H1 (cell line): ENCODE data around the gene IDE. TPM values are rescaled to one million over a fixed set of nuclear protein-coding genes. Genes with fewer than 3 reads are reported as not detected.
A peak's percentile ranks its signal among the peaks of the same experiment; 100 is the strongest.

ENCODE experiments used
- CTCF ChIP-seq, 3 experiments: IDR thresholded peaks; 1 replicate in 2 of 3; 2 replicates in 1 of 3; pipeline versions ENCODE4 v1.5.1 to v1.6.1; 2011; ENCODE audit warnings: low read length in 3 of 3, mild to moderate bottlenecking in 3 of 3, inconsistent platforms in 2 of 3, low read depth in 1 of 3, moderate library complexity in 1 of 3; ENCODE audit not compliant: insufficient read depth in 1 of 3; ENCODE audit errors: control extremely low read depth in 1 of 3
- RXRA ChIP-seq: IDR thresholded peaks from 2 replicates; pipeline ENCODE4 v1.6.1; 2011; ENCODE audit warnings: low read depth, mild to moderate bottlenecking, low read length, moderate library complexity; ENCODE audit not compliant: insufficient read depth
- SIN3A ChIP-seq, 2 experiments: IDR thresholded peaks in 1 of 2; conservative IDR thresholded peaks in 1 of 2; 2 replicates each; pipeline ENCODE4 v1.6.1; 2011 to 2012; ENCODE audit warnings: low read length in 2 of 2, improper control_type of control experiment in 1 of 2, low read depth in 1 of 2, mild to moderate bottlenecking in 1 of 2
- TAF7 ChIP-seq: optimal IDR thresholded peaks from 2 replicates; pipeline ENCODE3; 2011; ENCODE audit warnings: low read depth, mild to moderate bottlenecking, inconsistent platforms, low read length, moderate library complexity, borderline replicate concordance
- TBP ChIP-seq: IDR thresholded peaks from 2 replicates; pipeline ENCODE4 v1.6.1; 2011; ENCODE audit warnings: low read depth, low read length, improper control_type of control experiment
- polyA plus RNA-seq, 7 experiments: library from polyadenylated mRNA; depleted of rRNA in 3 of 7; stranded (reverse) in 5 of 7; unstranded in 2 of 7; fragments of >200 nt in 5 of 7; fragments of 200-250 nt in 2 of 7; gene quantifications; 1 replicate in 5 of 7; 2 replicates in 1 of 7; 4 replicates in 1 of 7; pipeline versions ENCODE4 v1.2.1 to v1.2.3, GENCODE V29; 2011 to 2013; ENCODE audit warnings: missing spikeins in 2 of 7, mixed read lengths in 2 of 7
- total RNA-seq: library from RNA; stranded (reverse); fragmentation: NEBNext Ultra II Directional; extraction: Animal tissue kit (Norgen Biotek cat#: 25700); gene quantifications from 2 replicates; pipeline ENCODE4 v1.2.1, GENCODE V29; 2021

Gene IDE
- total and polyA plus RNA-seq, 2 of the 8 experiments (the other 6 are each of a cell fraction or from before 2014, with no cell fraction given) = 12.7 to 52.7 TPM

- TF ChIP-seq TAF7 (no peak), SIN3A (conservative IDR thresholded peaks at IDR 0.05 in 1 of 2, IDR thresholded peaks at IDR 0.05 in 1 of 2; ENCODE audit: low read depth in 1 of 2, low read length in 2 of 2) (no peak), CTCF (IDR thresholded peaks at IDR 0.05; ENCODE audit: control extremely low read depth in 1 of 3, insufficient read depth in 1 of 3, low read depth in 1 of 3, low read length in 3 of 3) (peak in 1 of 3 experiments; percentile 29; a peak in 1 of 4 replicates), TBP (no peak), RXRA (no peak)
These were observed 812 bp upstream of the IDE start (continued) for GRCh38 chr10:92574548-92575261.
